GM19351 (cell line): Measurements from ENCODE around the gene INIP.

Source experiments
- ATAC-seq: cut with Tn5 transposase; IDR thresholded peaks from one replicate; pipeline ENCODE4 v1.9.1; 2021; ENCODE audit warnings: mild to moderate bottlenecking, moderate library complexity; ENCODE audit not compliant: unreplicated experiment

The INIP gene, protein sequence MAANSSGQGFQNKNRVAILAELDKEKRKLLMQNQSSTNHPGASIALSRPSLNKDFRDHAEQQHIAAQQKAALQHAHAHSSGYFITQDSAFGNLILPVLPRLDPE

GRCh38 chr9:112717661-112718331, at the start of gene INIP:
Gene INIP (minus strand): TSS chr9:112718117. CDS start chr9:112716485, 1,632 bp downstream.
- ATAC-seq: peak; percentile 90

DNA sequence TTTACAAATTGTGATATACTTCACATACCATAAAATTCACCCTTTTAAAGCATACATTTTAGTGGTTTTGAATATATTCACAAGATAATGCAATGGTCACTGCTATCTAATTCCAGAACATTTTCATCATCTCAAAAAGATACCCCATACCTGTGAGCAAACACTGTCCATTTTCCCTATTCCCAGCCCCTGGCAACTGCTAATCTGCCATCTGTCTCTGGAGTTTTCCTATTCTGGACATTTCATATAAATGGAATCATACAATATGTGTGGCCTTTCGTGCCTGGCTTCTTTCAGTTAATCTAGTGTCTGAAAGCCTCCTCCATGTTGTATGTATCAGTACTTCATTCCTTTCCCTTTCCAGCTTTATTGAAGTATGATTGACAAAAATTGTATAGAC, 47.4 kb upstream of the INIP start:
- no peak for ATAC-seq

- ATAC-seq: no peak
Observed at GRCh38 chr9:112764837-112765236, 46.9 kb upstream of the INIP start.

GRCh38 chr9:112764344-112764743, 46.4 kb upstream of the INIP start:
- no peak for ATAC-seq

DNA sequence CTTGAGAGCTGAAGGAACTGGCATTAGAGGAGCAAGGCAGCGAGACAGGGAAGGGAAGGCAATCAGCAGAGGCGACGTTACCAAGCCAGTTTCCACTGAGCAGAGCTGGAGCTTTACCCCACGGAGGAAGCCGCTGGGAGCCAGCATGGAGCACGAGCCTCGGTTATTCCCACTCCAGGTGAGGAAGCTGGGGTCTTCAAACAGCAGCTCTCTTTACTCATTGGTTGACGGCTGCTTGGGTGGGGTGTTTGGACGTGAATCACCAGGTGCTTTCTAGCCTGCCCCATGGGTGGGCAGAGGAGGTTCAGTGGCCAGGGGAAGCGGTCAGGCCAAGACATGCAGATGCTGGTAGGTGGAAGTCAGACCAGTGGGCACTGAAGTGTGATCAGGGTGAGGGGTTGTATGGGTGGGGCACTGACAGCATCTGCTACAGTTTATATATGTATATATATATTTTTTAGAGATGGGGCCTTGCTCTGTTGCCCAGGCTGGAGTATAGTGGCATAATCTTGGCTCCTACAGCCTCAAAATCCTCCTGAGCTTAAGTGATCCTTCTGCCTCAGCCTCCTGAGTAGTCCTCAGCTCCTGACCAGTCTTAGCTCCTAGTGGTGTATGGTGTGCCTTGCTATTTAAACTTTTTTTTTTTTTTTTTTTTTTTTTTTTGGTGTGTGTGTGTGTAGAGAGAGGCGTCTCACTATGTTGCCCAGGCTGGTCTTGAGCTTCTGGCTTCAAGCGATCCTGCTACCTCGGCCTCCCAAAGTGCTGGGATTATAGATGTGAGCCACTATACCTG, 45.0 kb upstream of the INIP start:
- no peak for ATAC-seq

DNA sequence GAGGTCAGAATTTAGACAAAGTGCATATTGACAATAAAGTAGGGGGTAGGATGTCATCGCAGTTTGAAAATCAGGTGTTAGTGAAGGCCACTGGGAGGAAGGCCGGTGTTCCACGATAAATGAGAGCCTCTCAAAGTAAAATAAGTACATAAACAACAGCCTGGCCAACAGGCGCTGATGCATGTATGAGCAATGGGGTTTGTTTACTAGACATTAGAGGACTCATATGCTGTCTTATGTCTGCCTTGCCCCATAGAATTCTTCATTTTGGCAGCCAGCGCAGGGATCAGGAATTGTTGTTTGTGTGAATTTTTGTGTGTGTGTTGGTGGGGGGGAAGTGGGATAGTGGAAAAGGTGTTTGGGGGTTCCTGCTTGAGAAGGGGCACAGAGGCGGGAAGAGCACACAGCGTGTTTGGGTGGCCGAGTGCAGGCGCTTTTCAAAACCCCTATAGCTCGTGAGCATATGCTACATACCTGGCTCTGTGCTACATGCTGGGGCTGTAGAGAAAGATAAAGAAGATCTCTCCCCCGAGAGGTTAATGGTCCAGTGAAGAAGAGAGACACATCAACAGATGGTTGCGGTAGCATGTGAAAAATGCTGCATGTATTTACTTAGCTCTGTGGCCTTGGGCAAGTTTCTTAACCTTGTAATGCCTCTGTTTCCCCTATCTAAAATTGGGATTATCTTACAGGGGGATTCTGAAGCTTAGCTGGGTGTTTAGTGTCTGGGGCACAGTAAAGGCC, 44.2 kb upstream of the INIP start:
- ATAC-seq: no peak

DNA sequence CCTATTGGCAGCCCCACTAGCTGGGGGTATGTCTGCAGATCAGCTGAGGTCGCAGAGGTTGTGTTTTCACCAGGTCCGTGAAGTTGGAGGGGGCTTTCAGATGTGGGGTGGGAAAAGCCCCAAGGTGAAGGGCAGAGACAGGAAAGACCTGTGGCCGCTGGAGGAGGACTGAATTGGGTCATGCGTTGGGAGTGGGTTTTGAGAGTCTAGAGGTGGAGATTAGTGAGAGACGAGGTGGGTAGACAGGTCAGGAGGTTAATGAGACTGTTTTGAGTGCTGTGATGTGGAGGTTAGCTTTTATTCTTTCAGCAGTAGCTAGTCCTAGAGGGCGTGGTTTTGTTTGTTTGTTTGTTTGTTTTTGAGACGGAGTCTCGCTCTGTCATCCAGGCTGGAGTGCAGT, 42.9 kb upstream of the INIP start:
- no peak for ATAC-seq

GRCh38 chr9:112757940-112758339, 40.0 kb upstream of the INIP start:
- no peak for ATAC-seq

GRCh38 chr9:112757282-112757883, 39.5 kb upstream of the INIP start:
- no peak for ATAC-seq

- no peak for ATAC-seq
Observed at GRCh38 chr9:112755675-112756074, 37.8 kb upstream of the INIP start.

GRCh38 chr9:112755016-112755427, 37.1 kb upstream of the INIP start:
- no peak for ATAC-seq

DNA sequence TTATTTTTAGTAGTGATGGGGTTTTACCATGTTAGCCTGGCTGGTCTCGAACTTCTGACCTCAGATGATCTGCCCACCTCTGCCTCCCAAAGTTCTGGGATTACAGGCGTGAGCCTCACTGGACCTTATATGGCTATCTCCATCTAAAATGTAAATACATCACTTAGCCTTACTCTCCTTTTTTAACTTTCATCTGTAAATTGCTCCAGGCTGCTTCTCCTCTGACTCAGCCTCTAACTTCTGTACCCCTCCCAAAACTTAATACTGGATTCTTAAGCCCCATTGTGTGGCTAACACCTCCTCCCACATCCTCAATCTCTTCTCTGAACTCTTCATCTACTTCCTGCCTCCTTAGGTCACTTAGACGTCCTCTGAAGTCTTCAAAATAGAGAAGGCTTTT, 36.7 kb upstream of the INIP start:
- ATAC-seq: no peak

- ATAC-seq: no peak
Observed at GRCh38 chr9:112753725-112754124, 35.8 kb upstream of the INIP start.

GRCh38 chr9:112752334-112753125, 34.6 kb upstream of the INIP start:
- ATAC-seq: no peak

DNA sequence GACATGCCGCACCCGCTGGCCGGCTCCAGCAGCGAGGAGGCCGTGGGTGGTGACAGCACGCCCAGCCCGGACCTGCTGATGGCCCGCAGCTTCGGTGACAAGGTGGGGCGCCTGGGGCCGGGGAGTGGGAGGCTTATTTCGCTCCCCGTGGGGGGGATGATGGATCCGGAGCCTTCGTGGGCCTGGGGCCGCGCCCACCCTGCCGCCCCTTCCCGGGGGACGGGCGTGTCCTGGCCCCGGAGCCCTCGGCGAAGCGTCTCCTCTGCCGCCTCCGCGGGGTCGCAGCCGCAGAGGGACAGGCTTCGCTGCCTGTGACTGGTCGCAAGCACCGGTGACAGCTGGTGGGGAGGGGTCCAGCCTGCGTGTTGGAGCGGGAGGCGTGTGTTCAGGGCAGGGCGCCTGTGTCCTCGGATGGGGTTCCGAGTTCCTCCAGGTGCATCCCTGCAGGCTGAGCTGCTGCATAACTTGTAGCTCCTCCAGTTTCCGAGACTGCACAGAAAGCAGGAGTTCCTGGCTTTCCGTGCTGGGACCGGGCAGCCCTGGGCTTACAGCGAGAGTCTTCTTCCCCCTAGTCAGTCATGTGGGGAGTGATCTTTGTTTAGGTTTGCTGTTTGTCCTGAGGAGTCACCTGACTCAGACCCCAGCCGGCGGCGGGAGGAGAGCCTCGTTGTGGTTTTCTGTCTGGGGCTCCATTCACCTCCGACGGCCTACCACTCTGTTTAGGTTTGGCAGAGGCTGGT, 33.3 kb upstream of the INIP start:
- peak; percentile 38 for ATAC-seq

GRCh38 chr9:112750764-112751055, 32.8 kb upstream of the INIP start:
- no peak for ATAC-seq

GRCh38 chr9:112750016-112750763, 32.3 kb upstream of the INIP start, which contains the start of gene SNX30:
Gene SNX30 (plus strand): TSS chr9:112750760. CDS start chr9:112751002, 242 bp downstream.
- ATAC-seq: peak; percentile 62

- ATAC-seq: no peak
Observed at GRCh38 chr9:112747094-112747493, 29.2 kb upstream of the INIP start.

DNA sequence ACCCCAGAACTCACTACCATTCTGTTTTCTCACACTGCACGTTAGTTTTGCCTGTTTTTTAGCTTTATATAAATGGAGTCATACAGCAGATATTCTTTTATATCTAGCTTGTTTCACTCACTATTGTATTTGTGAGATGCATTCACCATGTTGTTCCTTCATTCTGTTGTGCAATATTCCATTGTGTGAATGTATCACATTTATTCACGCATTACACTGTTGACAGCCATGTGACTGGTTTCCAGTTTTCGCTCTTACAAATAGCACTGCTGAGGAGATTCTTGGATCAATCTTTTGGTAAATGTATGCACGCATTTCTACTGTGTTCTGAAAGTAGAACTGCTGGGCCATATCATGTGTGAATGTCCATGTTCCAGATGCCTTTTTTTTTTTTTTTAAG, 26.3 kb upstream of the INIP start:
- no peak for ATAC-seq
